DMS53 (cell line): ENCODE measurements around the gene SLC20A1.
"Not testable (repeated sequence)": the region's sequence is repeated elsewhere in the genome, so short reads cannot be mapped to it uniquely, and the experiment has no call there.

Experiments used
- DNase-seq: peaks from one replicate; lab custom pipeline; 2025; lab: John Stamatoyannopoulos, UW

Gene SLC20A1

DNA sequence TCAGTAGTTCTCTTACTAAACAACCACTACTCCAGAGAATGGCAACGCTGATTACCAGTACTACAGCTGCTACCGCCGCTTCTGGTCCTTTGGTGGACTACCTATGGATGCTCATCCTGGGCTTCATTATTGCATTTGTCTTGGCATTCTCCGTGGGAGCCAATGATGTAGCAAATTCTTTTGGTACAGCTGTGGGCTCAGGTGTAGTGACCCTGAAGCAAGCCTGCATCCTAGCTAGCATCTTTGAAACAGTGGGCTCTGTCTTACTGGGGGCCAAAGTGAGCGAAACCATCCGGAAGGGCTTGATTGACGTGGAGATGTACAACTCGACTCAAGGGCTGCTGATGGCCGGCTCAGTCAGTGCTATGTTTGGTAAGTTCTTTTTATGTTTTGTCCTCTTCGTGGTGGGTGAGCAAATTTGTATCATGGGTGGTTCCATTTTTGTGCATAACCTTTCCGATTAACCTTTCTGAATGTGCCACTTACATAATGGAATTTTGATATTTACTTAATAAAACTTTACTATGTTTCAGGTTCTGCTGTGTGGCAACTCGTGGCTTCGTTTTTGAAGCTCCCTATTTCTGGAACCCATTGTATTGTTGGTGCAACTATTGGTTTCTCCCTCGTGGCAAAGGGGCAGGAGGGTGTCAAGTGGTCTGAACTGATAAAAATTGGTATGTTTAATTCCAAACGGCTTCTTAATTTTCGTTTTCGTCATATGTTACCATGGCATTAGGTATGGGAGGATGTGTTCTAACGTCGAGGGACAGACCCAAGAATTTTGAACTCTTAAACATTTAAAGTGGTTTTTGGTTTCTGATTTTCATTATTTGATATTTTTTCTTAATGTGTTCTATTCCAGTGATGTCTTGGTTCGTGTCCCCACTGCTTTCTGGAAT lies 1.3 kb downstream of the SLC20A1 start:
- peak; percentile 66 for DNase-seq

DNA sequence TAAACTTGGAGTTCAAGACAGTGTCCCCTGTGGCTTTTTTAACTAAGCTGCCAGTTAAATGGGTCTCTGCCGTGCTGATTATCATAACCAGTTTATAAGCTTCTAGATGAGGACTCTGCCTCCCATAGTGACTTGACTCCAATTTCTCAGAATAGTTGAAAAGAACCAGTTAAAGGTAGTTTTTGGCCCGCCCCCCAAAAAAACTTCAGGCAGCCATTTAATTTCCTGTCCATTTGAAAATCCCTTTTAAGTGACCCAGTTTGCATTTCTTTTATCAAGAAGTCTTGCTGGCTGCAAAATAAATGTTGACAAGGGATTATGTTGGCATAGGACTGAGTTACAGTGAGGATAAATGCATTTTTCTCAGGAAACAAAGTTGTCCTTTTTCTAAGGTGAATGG lies 2.3 kb downstream of the SLC20A1 start:
- DNase-seq: no peak

- DNase-seq: no peak
Observed at GRCh38 chr2:112656679-112657078, 10.9 kb downstream of the SLC20A1 start.

DNA sequence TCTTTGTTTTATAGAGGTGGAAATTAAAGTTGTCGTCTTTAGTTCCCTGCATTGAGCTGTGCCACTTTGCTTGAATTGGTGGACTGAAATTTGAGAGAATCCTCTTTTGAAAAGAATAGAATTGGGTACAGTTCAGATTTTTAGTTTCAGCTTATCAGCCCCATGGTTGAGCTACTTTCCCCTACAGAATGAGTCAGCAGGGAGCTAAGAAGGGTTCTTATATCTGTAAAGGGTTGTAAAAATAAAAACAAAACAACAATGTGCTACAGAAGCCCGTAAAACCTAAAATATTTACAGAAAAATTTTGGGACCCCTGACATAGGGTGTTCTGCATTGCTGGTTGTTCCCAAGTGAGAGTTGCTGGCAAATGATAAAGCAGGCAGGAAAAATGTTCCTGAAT lies 12.6 kb downstream of the SLC20A1 start:
- no peak for DNase-seq

GRCh38 chr2:112658839-112659667 lies 13.3 kb downstream of the SLC20A1 start:
- peak; percentile 48 for DNase-seq

- no peak for DNase-seq
Observed at GRCh38 chr2:112660138-112660537, 14.4 kb downstream of the SLC20A1 start.

GRCh38 chr2:112661656-112662305 lies 16.0 kb downstream of the SLC20A1 start:
- DNase-seq: peak; percentile 50

DNA sequence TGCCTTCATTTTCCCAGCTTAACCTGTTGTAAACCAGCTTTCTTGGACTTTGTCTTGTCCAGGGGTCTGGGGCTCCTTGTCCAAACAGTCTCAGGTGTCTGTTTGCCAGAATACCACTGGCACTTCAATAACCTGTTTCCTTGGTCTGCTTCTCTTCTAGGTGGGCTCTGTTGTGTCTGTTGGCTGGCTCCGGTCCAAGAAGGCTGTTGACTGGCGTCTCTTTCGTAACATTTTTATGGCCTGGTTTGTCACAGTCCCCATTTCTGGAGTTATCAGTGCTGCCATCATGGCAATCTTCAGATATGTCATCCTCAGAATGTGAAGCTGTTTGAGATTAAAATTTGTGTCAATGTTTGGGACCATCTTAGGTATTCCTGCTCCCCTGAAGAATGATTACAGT lies 17.0 kb downstream of the SLC20A1 start:
- no peak for DNase-seq

DNA sequence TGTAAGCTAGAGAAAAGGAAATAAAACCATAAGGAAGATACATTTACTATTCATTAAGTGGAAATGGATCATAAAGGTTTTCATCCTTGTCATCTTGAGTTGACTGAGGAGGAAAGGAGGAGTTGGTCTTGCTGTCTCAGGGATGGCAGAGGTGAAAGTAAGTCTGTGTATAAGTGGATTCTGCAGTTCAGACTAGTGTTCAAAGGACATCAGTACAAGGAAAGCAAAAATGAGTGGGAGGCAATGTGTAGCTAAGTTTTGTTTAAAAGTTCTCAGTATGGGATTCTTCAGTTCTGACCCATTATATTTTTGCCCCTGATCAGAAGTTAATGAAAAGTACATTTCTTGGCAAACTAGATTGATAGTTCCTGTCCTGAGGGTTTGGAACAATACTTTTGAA lies 18.9 kb downstream of the SLC20A1 start:
- no peak for DNase-seq

GRCh38 chr2:112665113-112665780 lies 19.5 kb downstream of the SLC20A1 start:
- DNase-seq: no peak

DNA sequence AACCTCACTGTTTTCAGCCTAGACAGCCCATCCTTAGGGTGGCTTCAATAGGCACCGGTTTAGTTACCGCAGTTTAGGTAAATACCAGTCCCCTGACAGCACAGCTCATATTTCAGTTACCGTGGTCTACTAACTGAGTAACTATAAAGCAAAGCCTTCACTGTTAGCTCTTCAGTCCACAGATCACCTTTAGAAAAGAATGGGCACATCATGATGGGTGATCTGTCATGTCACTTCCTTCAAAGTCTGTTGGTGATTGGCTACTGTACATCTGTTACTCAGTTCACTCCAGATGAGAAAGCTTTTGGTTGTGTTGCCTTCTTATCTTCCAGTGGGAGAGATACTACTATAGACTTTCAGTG lies 21.0 kb downstream of the SLC20A1 start:
- DNase-seq: peak; percentile 25

GRCh38 chr2:112667540-112667939 lies 21.8 kb downstream of the SLC20A1 start:
- DNase-seq: not testable (repeated sequence)

- DNase-seq: peak; percentile 44
Observed at GRCh38 chr2:112669667-112670066, 23.9 kb downstream of the SLC20A1 start.

GRCh38 chr2:112670252-112671022 lies 24.7 kb downstream of the SLC20A1 start:
- DNase-seq: no peak

DNA sequence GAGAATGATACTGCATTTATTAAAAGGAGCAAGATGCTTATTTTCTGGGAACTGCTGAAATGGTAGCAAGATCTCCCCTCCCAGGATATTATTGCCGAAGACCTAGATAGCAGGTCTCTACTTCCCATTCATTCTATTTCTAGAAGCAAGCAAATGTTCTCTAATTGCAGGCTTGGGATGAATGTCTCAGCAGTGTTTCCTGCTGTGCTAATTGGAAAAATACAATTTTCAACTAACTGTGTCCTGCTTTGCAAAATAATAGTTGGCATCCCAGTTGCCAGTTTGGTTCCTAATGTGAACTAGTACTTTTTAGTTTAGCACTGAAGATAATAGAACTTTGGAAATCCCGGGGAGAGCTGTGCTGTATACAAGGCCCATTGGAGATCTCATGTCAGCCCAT lies 26.1 kb downstream of the SLC20A1 start:
- DNase-seq: no peak

DNA sequence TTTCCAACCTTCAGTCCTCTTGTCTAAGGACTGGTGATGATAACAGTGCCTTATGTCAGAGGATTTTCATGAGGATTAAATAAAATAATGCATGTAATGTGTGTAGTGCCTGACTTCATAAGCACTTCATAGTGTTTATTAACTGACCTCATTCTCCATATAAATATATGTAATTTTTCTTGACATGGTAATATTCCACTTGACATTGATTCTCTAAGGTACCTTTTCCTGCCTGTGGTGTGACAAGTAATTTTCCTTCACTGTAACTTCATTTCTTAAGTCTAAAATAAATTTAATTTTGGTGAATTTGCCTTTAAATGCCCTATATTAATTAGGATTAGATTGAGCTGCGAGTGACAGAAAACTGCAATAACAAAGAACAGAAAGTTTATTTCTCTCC lies 27.3 kb downstream of the SLC20A1 start:
- no peak for DNase-seq

DNA sequence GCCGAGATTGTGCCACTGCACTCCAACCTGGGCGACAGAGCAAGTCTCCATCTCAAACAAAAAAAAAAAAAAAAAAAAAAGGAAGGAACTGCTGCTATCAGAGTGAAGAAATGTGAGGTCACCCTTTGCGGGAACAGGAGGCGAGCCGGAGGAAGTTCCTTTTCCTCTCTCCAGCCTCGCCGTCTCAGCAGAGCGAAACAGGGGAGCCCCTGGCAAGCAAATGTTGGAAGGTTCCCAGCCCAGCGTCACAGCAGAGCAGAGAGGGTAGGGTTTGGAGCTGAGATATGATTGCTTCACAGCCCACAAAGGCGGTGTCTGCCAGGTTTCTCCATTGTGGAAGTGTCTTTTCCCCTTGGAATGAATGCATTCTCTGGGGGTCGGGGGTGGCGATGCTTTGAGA lies 28.5 kb downstream of the SLC20A1 start:
- DNase-seq: no peak

DNA sequence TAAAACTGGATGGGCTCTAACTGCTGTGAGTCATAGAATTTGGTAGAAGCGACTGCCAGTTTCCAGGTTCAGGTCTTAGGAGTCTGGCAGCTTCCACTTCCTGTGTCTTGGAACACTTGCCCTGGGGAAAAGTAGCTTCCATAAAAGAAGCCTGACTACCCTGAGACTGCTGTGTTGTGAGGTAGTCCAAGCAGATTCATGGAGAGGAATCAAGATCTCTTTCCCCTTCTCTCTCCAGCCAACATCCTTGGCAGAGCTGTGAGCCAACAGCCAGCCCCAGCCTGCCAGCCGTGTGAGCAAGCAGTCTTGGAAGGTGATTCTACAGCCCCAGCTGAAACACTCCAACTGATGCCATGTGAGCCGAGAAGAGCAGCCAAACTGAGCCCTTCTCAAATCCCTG lies 33.7 kb downstream of the SLC20A1 start:
- no peak for DNase-seq

- no peak for DNase-seq
Observed at GRCh38 chr2:112680666-112681101, 34.9 kb downstream of the SLC20A1 start.

DNA sequence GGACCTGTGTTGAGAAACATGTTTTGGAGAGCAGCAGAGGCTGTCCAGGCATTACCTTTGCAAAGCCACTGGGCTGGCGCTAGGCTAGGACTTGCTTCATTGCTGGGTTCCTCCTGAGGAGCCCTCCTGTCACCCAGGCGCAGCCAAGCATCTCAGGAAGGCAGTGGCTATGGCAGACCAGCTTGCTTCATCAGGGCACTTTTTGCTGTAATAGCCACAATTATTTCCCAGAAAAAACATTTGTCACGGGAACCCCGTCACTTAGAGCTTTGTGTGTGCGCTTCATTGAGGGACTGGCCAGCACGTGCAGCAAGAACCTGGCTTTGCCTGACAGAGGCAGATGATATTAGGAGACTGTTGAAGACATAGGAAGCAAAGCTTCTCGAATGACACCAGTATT lies 36.4 kb downstream of the SLC20A1 start:
- DNase-seq: no peak
